Measurements from ENCODE around the gene VGLL3. TPM values are rescaled to one million over a fixed set of nuclear protein-coding genes. Genes with fewer than 3 reads are reported as not detected.

Gene VGLL3
- total RNA-seq, 1 donor from 2014 or later: 129 TPM

GRCh38 chr3:86951322-86951721 lies 39.6 kb downstream of the VGLL3 start:
- no peak for DNase-seq (ENCODE audit: low spot score)

- no peak for DNase-seq (ENCODE audit: low spot score)
These were observed 40.2 kb downstream of the VGLL3 start for GRCh38 chr3:86950717-86951116.

- no peak for DNase-seq (ENCODE audit: low spot score)
These were observed 41.1 kb downstream of the VGLL3 start for GRCh38 chr3:86949850-86950249.

- DNase-seq (ENCODE audit: low spot score): no peak
These were observed 42.1 kb downstream of the VGLL3 start for GRCh38 chr3:86948822-86949221.

- no peak for DNase-seq (ENCODE audit: low spot score)
These were observed 48.7 kb downstream of the VGLL3 start for GRCh38 chr3:86942206-86942605.

GRCh38 chr3:86938416-86939105 lies 52.4 kb downstream of the VGLL3 start:
- no peak for DNase-seq (ENCODE audit: low spot score)

GRCh38 chr3:86937306-86937791 lies 53.6 kb downstream of the VGLL3 start:
- no peak for DNase-seq (ENCODE audit: low spot score)

- DNase-seq (ENCODE audit: low spot score): no peak
These were observed 56.1 kb downstream of the VGLL3 start for GRCh38 chr3:86934851-86935250.

GRCh38 chr3:86930831-86931230 lies 60.1 kb downstream of the VGLL3 start:
- no peak for DNase-seq (ENCODE audit: low spot score)

- no peak for DNase-seq (ENCODE audit: low spot score)
These were observed 60.8 kb downstream of the VGLL3 start for GRCh38 chr3:86930181-86930580.

GRCh38 chr3:86929046-86929445 lies 61.9 kb downstream of the VGLL3 start:
- no peak for DNase-seq (ENCODE audit: low spot score)

GRCh38 chr3:86923071-86923491 lies 67.9 kb downstream of the VGLL3 start:
- no peak for DNase-seq (ENCODE audit: low spot score)

- DNase-seq (ENCODE audit: low spot score): no peak
These were observed 68.8 kb downstream of the VGLL3 start for GRCh38 chr3:86921971-86922680.

GRCh38 chr3:86914670-86915069 lies 76.3 kb downstream of the VGLL3 start:
- DNase-seq (ENCODE audit: low spot score): no peak

GRCh38 chr3:86913160-86913559 lies 77.8 kb downstream of the VGLL3 start:
- DNase-seq (ENCODE audit: low spot score): no peak

- no peak for DNase-seq (ENCODE audit: low spot score)
These were observed 95.7 kb downstream of the VGLL3 start for GRCh38 chr3:86895202-86895601.

- no peak for DNase-seq (ENCODE audit: low spot score)
These were observed 100.1 kb downstream of the VGLL3 start for GRCh38 chr3:86890741-86891396.

Other genes with a start within 250 kb of the VGLL3 start
- gene CHMP2B, start 236.2 kb upstream of the VGLL3 start, total RNA-seq: 33.6 TPM